Stimulated activated CD8-positive, alpha-beta memory T cell treated with anti-CD3 and anti-CD28 coated beads, Interleukin-12 subunit alpha, Interleukin-12 subunit beta, amount 100 ng/mL, for 24 hours (primary cell): ENCODE measurements around the gene PCNX3.
"Not testable (repeated sequence)": the region's sequence is repeated elsewhere in the genome, so short reads cannot be mapped to it uniquely, and the experiment has no call there.

Experiments
- DNase-seq: peaks from one replicate; pipeline ENCODE4 v3.0.0-alpha.2; 2020; ENCODE audit errors: extremely low read depth

The PCNX3 gene

DNA sequence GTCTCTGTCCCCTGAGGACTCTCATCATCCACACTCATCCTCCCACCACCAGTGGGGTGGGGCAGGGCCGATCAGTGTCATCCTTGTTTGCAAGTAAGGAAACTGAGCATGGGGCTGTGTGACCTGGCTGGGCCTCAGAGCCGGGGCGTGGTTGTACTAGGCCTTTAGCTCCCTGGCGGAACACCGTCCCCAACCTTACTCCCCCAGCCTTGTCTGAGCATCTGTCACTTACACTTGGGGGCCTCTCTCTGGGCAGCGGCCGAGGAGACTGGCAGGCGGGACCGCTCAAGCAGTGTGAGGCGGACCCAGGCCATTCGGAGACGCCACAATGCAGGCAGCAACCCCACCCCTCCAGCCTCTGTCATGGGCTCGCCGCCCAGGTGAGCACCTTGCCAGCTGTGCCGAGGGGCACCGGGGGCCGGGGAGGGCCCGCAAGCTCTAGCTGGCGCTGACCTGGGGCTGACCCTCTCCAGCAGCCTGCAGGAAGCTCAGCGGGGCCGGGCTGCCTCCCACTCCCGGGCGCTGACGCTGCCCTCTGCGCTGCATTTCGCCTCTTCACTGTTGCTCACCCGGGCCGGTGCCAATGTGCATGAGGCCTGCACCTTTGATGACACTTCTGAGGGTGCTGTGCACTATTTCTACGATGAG is 3.8 kb downstream of the PCNX3 start:
- DNase-seq = no peak

- DNase-seq = no peak
Observed at GRCh38 chr11:65620666-65621065, 5.1 kb downstream of the PCNX3 start.

- no peak for DNase-seq
Observed at GRCh38 chr11:65621460-65621859, 5.9 kb downstream of the PCNX3 start.

GRCh38 chr11:65622011-65622410 is 6.4 kb downstream of the PCNX3 start:
- DNase-seq = no peak

GRCh38 chr11:65623177-65623576 is 7.6 kb downstream of the PCNX3 start:
- no peak for DNase-seq

GRCh38 chr11:65623852-65624616 is 8.5 kb downstream of the PCNX3 start:
- DNase-seq = no peak

- DNase-seq = no peak
Observed at GRCh38 chr11:65624931-65625627, 9.5 kb downstream of the PCNX3 start.

DNA sequence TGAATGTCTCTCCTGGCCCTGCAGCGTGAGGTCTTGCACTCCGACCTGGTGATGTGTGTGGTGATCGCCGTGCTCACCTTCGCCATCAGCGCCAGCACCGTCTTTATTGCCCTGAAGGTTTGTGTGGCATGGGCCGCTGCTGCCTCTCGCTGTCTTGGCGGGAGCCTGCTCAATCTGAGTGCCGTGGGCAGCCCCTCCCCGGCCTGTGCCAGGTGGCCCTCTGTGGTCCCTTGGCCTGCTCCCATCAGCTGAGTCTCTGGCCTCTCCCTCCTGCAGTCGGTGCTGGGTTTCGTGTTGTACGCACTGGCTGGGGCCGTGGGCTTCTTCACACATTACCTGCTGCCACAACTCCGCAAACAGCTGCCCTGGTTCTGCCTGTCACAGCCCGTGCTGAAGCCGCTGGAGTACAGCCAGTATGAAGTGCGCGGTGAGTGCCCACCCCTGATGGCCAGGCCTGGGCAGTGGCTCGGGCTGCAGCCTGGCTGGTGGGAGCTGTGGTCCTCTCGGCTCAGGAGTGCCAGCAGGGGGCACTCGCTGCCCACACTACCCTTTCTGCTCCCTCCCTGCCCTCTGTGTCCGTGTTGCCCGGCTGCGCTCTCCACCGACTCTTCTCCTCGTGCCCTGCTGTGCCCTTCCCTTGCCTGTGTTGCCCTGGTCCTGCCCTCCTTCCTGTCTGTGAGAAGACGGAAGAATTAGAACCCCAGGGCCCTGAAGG is 10.2 kb downstream of the PCNX3 start:
- no peak for DNase-seq

- no peak for DNase-seq
Observed at GRCh38 chr11:65627202-65627601, 11.6 kb downstream of the PCNX3 start.

DNA sequence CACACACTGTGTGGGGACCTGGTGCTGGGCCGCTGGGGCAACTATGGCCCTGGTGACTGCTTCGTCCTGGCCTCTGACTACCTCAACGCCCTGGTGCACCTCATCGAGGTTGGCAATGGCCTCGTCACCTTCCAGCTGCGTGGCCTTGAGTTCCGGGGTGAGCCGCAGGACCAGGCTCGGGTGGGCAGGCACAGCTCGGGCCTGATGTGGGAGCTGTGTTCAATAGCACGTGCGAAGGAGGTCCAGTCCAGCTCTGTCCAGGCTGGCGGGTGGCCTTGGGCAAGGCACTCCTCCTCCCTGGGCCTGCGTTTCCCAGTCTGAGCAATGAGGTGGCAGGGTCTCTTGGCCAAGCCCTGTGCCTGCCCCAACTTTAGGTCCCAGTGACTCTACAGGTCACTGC is 14.0 kb downstream of the PCNX3 start:
- no peak for DNase-seq

- DNase-seq = no peak
Observed at GRCh38 chr11:65630215-65630614, 14.6 kb downstream of the PCNX3 start.

GRCh38 chr11:65633390-65634108 is 18.0 kb downstream of the PCNX3 start:
- DNase-seq = no peak

GRCh38 chr11:65634109-65634436 is 18.5 kb downstream of the PCNX3 start:
- no peak for DNase-seq

DNA sequence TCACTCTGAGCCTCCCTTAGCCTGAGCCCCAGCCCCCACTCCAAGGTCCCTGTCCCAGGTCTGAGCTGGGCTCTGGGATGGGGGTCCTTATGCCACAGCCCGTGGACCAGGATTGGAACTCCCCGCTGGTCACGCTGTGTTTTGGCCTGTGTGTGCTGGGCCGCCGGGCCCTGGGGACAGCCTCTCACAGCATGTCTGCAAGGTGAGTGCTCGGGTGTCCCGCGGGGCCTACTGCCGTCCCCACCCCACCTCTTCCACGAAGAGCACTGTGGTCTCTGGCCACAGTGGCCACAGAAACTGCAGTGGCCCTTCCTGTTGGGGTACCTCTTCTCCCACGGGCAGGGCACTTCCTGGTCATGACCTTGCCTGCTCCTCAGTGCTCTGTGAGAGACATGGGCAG is 18.9 kb downstream of the PCNX3 start:
- DNase-seq = no peak

DNA sequence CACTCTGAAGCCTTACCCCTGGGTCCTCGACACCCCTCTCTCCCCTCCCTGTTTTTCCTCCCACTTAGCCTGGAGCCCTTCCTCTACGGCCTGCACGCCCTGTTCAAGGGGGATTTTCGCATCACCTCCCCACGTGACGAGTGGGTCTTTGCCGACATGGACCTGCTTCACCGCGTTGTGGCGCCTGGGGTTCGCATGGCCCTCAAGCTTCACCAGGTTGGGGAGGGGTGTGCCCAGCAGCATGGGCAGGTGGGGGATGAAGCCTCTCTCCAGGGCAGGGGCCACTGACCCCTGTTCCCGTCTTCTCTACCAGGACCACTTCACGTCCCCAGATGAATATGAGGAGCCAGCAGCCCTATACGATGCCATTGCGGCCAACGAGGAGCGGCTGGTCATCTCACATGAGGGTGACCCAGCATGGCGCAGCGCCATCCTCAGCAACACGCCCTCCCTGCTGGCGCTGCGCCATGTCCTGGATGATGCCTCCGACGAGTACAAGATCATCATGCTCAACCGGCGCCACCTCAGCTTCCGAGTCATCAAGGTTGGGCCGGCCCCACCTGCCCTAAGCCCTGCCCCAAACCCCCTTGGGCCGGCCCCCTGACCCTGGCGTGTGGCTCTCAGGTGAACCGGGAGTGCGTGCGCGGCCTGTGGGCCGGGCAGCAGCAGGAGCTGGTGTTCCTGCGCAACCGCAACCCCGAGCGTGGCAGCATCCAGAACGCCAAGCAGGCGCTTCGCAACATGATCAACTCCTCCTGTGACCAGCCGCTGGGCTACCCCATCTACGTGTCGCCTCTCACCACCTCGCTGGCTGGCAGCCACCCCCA is 19.5 kb downstream of the PCNX3 start:
- DNase-seq = no peak

GRCh38 chr11:65636108-65637031 is 20.8 kb downstream of the PCNX3 start:
- no peak for DNase-seq

- no peak for DNase-seq
Observed at GRCh38 chr11:65637032-65637557, 21.5 kb downstream of the PCNX3 start.

DNA sequence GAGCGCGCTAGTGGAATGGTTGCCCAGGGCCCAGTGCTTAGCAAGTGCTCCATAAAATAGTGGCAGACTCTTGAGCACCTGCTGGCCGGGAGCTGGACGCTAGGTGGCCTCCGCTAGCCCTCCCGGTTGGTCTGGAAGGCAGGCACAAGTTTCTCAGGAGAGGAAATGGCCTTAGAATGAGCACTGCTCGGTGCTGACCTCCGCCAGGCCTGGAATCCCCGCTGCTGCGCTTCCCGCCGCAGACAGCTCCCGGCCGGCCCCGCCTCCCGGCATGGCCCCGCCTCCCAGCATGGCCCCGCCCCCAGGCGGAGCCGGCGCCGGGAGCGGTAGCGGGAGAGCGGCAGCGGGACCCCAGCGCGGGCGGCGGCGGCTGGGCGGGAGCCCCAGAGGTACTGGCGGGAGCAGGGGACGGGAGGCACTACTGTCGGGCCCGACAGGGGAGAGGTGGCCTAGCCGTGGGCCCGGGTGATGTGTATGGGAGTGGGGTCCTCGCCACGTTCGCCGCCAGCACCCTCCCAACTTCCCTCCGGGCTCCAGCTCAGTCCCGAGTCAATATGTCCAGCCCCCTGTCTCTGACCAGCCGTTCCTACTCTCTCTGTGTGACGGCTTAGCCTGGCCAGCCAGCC is 22.3 kb downstream of the PCNX3 start, which contains the start of gene SIPA1:
Gene SIPA1 (plus strand): TSS at position 308 of the 626 bp plus-strand sequence. CDS start 2,821 bp downstream, outside the sequence.
- no peak for DNase-seq

GRCh38 chr11:65639228-65639597 is 23.6 kb downstream of the PCNX3 start:
- DNase-seq = not testable (repeated sequence)
